Immature natural killer cell (primary cell): Measurements from ENCODE around the gene R3HDM4. TPM values are rescaled to one million over a fixed set of nuclear protein-coding genes. Genes with fewer than 3 reads are reported as not detected.

Experiments used
- DNase-seq, 3 donors: peaks; one replicate each; pipeline ENCODE4 v3.0.0; 2022; ENCODE audit warnings: mixed read lengths in 1 of 3
- H3K27ac Mint-ChIP-seq, 6 donors: one replicate each; pipeline ENCODE4 v1.8.0; 2020; ENCODE audit warnings: mixed read lengths in 6 of 6, mild to moderate bottlenecking in 5 of 6, inconsistent platforms in 4 of 6, moderate library complexity in 3 of 6
- H3K27me3 Mint-ChIP-seq, 3 donors: one replicate each; pipeline ENCODE4 v1.8.0; 2020 to 2021; ENCODE audit warnings: low read depth in 3 of 3, mild to moderate bottlenecking in 3 of 3, mixed read lengths in 3 of 3, moderate library complexity in 3 of 3, inconsistent platforms in 1 of 3
- H3K36me3 Mint-ChIP-seq, 3 donors: one replicate each; pipeline ENCODE4 v1.8.0; 2020; ENCODE audit warnings: mixed read lengths in 3 of 3, inconsistent platforms in 2 of 3, mild to moderate bottlenecking in 2 of 3
- H3K4me1 Mint-ChIP-seq, 2 donors: one replicate each; pipeline ENCODE4 v1.8.0; 2020; ENCODE audit warnings: inconsistent platforms in 2 of 2, mild to moderate bottlenecking in 2 of 2, mixed read lengths in 2 of 2, moderate library complexity in 1 of 2
- H3K4me3 Mint-ChIP-seq, 5 donors: one replicate each; pipeline ENCODE4 v1.8.0; 2020; ENCODE audit warnings: mild to moderate bottlenecking in 5 of 5, mixed read lengths in 5 of 5, inconsistent platforms in 3 of 5, moderate library complexity in 3 of 5
- H3K9me3 Mint-ChIP-seq, 6 donors: one replicate each; pipeline ENCODE4 v1.8.0; 2020; ENCODE audit warnings: mild to moderate bottlenecking in 6 of 6, mixed read lengths in 6 of 6, inconsistent platforms in 4 of 6, moderate library complexity in 3 of 6
- polyA plus RNA-seq, 3 donors: library from polyadenylated mRNA; unstranded; fragments of 300-500 nt; fragmentation: Illumina TruSeq; gene quantifications; one replicate each; pipeline ENCODE4 v1.2.3, GENCODE V29; 2021

Gene R3HDM4
- polyA plus RNA-seq, 3 donors from 2014 or later = 83.5 to 146 (median 85.8) TPM

GRCh38 chr19:931860-932647, 19.0 kb upstream of the R3HDM4 start:
- Mint-ChIP-seq H3K4me3 (peak overlapping the region in 4 of 5 donors; percentile 6 to 50 (median 26)), H3K27me3 (peaks cover 0 to 4% (median 2%) of the 10 kb centered on the region in 3 donors), H3K9me3 (no peaks in the 10 kb centered on the region), H3K4me1 (peaks cover 7 to 30% of the 10 kb centered on the region in 2 donors), H3K27ac (no peak overlapping the region), H3K36me3 (no peaks in the 10 kb centered on the region)
- DNase-seq = no peak

- no peaks in the 10 kb centered on the region for H3K9me3 Mint-ChIP-seq
- H3K36me3 Mint-ChIP-seq = no peaks in the 10 kb centered on the region
- peak overlapping the region in 1 of 5 donors; percentile 40 for H3K4me3 Mint-ChIP-seq
- peaks cover 6 to 23% of the 10 kb centered on the region in 2 donors for H3K4me1 Mint-ChIP-seq
- H3K27ac Mint-ChIP-seq = peak overlapping the region in 2 of 6 donors; percentile 34 to 71
- no peak for DNase-seq
- peaks cover 0 to 2% (median 2%) of the 10 kb centered on the region in 3 donors for H3K27me3 Mint-ChIP-seq
These were observed 16.9 kb upstream of the R3HDM4 start for GRCh38 chr19:929891-930258.

GRCh38 chr19:929203-929890, 16.3 kb upstream of the R3HDM4 start:
- Mint-ChIP-seq H3K4me3 (no peak overlapping the region), H3K36me3 (no peaks in the 10 kb centered on the region), H3K9me3 (no peaks in the 10 kb centered on the region), H3K27ac (peak overlapping the region in 1 of 6 donors; percentile 34), H3K27me3 (peaks cover 0 to 2% (median 2%) of the 10 kb centered on the region in 3 donors), H3K4me1 (peaks cover 7 to 23% of the 10 kb centered on the region in 2 donors)
- no peak for DNase-seq

GRCh38 chr19:928471-929202, 15.6 kb upstream of the R3HDM4 start:
- Mint-ChIP-seq H3K27ac (no peak overlapping the region), H3K4me1 (peaks cover 11 to 19% of the 10 kb centered on the region in 2 donors), H3K9me3 (no peaks in the 10 kb centered on the region), H3K4me3 (peak overlapping the region in 3 of 5 donors; percentile 12 to 21 (median 18)), H3K27me3 (peaks cover 0 to 2% (median 2%) of the 10 kb centered on the region in 3 donors), H3K36me3 (no peaks in the 10 kb centered on the region)
- no peak for DNase-seq

GRCh38 chr19:927780-928401, 14.9 kb upstream of the R3HDM4 start:
- DNase-seq = no peak
- Mint-ChIP-seq H3K36me3 (no peaks in the 10 kb centered on the region), H3K27me3 (peaks cover 0 to 2% (median 2%) of the 10 kb centered on the region in 3 donors), H3K4me1 (peaks cover 9 to 17% of the 10 kb centered on the region in 2 donors), H3K9me3 (no peaks in the 10 kb centered on the region), H3K4me3 (peak overlapping the region; percentile 25 to 58 (median 41)), H3K27ac (no peak overlapping the region)

GRCh38 chr19:927351-927779, 14.3 kb upstream of the R3HDM4 start:
- Mint-ChIP-seq H3K9me3 (no peaks in the 10 kb centered on the region), H3K4me3 (peak overlapping the region; percentile 25 to 58 (median 40)), H3K27me3 (peaks cover 0 to 2% (median 0%) of the 10 kb centered on the region in 3 donors), H3K4me1 (peaks cover 5 to 14% of the 10 kb centered on the region in 2 donors), H3K36me3 (no peaks in the 10 kb centered on the region), H3K27ac (no peak overlapping the region)
- no peak for DNase-seq

GRCh38 chr19:926589-927350, 13.8 kb upstream of the R3HDM4 start:
- no peaks in the 10 kb centered on the region for H3K9me3 Mint-ChIP-seq
- H3K4me3 Mint-ChIP-seq = peak overlapping the region; percentile 77 to 85 (median 82)
- H3K27me3 Mint-ChIP-seq = peaks cover 0 to 4% (median 0%) of the 10 kb centered on the region in 3 donors
- H3K36me3 Mint-ChIP-seq = no peaks in the 10 kb centered on the region
- H3K4me1 Mint-ChIP-seq = peaks cover 8 to 11% of the 10 kb centered on the region in 2 donors
- peak overlapping the region in 3 of 6 donors; percentile 57 to 71 (median 65) for H3K27ac Mint-ChIP-seq
- no peak for DNase-seq

- H3K4me3 Mint-ChIP-seq = peak overlapping the region; percentile 58 to 76 (median 74)
These were observed 13.2 kb upstream of the R3HDM4 start for GRCh38 chr19:926323-926588.

GRCh38 chr19:925526-926322, 12.7 kb upstream of the R3HDM4 start, which contains the start of gene ARID3A:
Gene ARID3A (plus strand): TSS chr19:926035. CDS start chr19:929529, 3,494 bp downstream.
- Mint-ChIP-seq H3K4me1 (peaks cover 15 to 17% of the 10 kb centered on the region in 2 donors), H3K4me3 (peak within 1 kb of the TSS; percentile 79 to 85 (median 85)), H3K27ac (peak within 1 kb of the TSS; percentile 57 to 85 (median 73)), H3K27me3 (peaks cover 3 to 13% (median 5%) of the 10 kb centered on the region in 3 donors), H3K36me3 (no peaks in the 10 kb centered on the region), H3K9me3 (no peaks in the 10 kb centered on the region)
- DNase-seq = peak; percentile 77 to 81 (median 80)

More at GRCh38 chr19:926323-926588, 13.2 kb upstream of the R3HDM4 start:
- no peak for DNase-seq
- Mint-ChIP-seq H3K27me3 (peaks cover 3 to 8% (median 4%) of the 10 kb centered on the region in 3 donors), H3K4me1 (peaks cover 13 to 14% of the 10 kb centered on the region in 2 donors), H3K27ac (no peak overlapping the region), H3K36me3 (no peaks in the 10 kb centered on the region), H3K9me3 (no peaks in the 10 kb centered on the region)

GRCh38 chr19:925087-925525, 12.1 kb upstream of the R3HDM4 start:
- Mint-ChIP-seq H3K27ac (peak overlapping the region; percentile 57 to 85 (median 72)), H3K4me3 (peak overlapping the region; percentile 79 to 85 (median 80)), H3K9me3 (no peaks in the 10 kb centered on the region), H3K27me3 (peaks cover 3 to 17% (median 5%) of the 10 kb centered on the region in 3 donors), H3K36me3 (no peaks in the 10 kb centered on the region), H3K4me1 (peaks cover 16 to 17% of the 10 kb centered on the region in 2 donors)
- DNase-seq = peak; percentile 70 to 75 (median 75)

- Mint-ChIP-seq H3K36me3 (no peaks in the 10 kb centered on the region), H3K4me3 (peak overlapping the region; percentile 79 to 85 (median 81)), H3K27ac (peak overlapping the region in 5 of 6 donors; percentile 57 to 85 (median 70)), H3K9me3 (no peaks in the 10 kb centered on the region), H3K27me3 (peaks cover 3 to 17% (median 5%) of the 10 kb centered on the region in 3 donors), H3K4me1 (peaks cover 16 to 17% of the 10 kb centered on the region in 2 donors)
- peak; percentile 38 to 56 (median 48) for DNase-seq
These were observed 11.6 kb upstream of the R3HDM4 start for GRCh38 chr19:924553-925086.
